Mammary epithelial cell (primary cell): ENCODE results near the gene LCN15.

Source experiments
- CTCF ChIP-seq, 2 donors: IDR thresholded peaks in 1 of 2; conservative IDR thresholded peaks in 1 of 2; 2 replicates each; pipeline ENCODE4 v1.5.1; 2011 to 2012; ENCODE audit warnings: inconsistent platforms in 2 of 2, low read length in 2 of 2, mild to moderate bottlenecking in 2 of 2, control low read depth in 1 of 2, low read depth in 1 of 2; ENCODE audit not compliant: insufficient read depth in 1 of 2; ENCODE audit errors: extremely low read depth in 1 of 2
- EZH2 ChIP-seq: IDR thresholded peaks from 2 replicates; pipeline ENCODE4 v1.6.1; 2012; ENCODE audit warnings: low read length, inconsistent platforms, borderline replicate concordance

GRCh38 chr9:136751814-136752213 is 12.5 kb downstream of the LCN15 start:
- no peak for TF ChIP-seq CTCF (conservative IDR thresholded peaks at IDR 0.05 in 1 of 2, IDR thresholded peaks at IDR 0.05 in 1 of 2; ENCODE audit: extremely low read depth in 1 of 2, insufficient read depth in 1 of 2, low read depth in 1 of 2, low read length in 2 of 2)
- no peak for TF ChIP-seq EZH2
